HUES48 (cell line): ENCODE data around the gene LRP1-AS.

Source experiments
- H3K27ac ChIP-seq: one replicate; pipeline ENCODE4 v1.7.0; 2013; ENCODE audit warnings: low read depth, low read length, inconsistent platforms
- H3K27me3 ChIP-seq: 2 replicates; pipeline ENCODE4 v1.6.1; 2013; ENCODE audit warnings: mild to moderate bottlenecking, low read length; ENCODE audit not compliant: control insufficient read depth, insufficient read depth
- H3K36me3 ChIP-seq: 2 replicates; pipeline ENCODE4 v1.6.1; 2013; ENCODE audit warnings: low read length; ENCODE audit not compliant: control insufficient read depth, insufficient read depth
- H3K4me1 ChIP-seq: 2 replicates; pipeline ENCODE4 v1.6.1; 2013; ENCODE audit warnings: mild to moderate bottlenecking, low read length; ENCODE audit not compliant: control insufficient read depth, insufficient read depth
- H3K4me3 ChIP-seq: 2 replicates; pipeline ENCODE4 v1.5.1; 2013; ENCODE audit warnings: mild to moderate bottlenecking, low read depth, low read length
- H3K9ac ChIP-seq: 2 replicates; pipeline ENCODE4 v1.6.1; 2013; ENCODE audit warnings: mild to moderate bottlenecking, low read depth, low read length, moderate library complexity
- H3K9me3 ChIP-seq: 2 replicates; pipeline ENCODE4 v1.6.1; 2013; ENCODE audit warnings: low read length; ENCODE audit not compliant: control insufficient read depth, insufficient read depth

LRP1-AS gene

DNA sequence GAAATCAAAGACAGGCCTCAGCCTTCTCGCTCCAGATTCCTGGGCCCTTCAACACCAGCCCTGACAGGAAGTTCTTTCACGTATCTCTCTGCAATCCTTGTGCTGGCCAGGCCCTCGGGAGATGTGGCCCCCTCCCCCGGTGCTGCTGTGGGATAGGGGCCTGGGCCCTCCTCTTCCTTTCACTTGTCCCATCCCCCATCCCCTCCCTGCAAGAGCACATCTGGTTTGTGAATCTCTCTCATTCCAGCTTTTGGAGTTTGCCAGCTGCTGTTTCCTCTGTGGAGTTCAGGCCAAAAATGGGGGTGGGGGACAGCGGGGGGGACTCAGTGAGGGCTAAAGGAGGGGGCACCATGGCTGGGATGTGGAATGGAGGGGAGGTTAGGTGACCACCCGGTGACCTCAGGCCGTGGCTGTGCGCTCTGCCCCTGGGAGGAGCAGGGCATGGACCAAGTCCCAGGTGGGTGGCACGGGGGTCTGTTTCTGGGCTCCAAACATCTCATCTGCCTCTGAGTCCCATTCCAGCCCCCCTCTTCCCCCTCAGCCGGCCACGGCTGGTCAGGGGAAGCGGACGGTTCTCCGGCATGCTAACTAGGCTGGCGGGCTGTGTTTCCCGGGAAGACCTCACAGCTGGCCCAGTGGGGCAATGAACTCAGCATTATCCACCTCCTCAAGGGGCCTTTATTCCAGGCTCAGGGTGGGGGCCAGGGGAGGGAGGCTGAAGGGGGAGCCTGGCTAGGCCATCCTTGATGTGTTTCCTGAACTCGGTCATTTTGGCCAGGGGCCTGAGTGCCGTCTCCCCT, 11.7 kb downstream of the LRP1-AS start:
- H3K27ac ChIP-seq, result peak overlapping the region; percentile 90
- H3K9ac ChIP-seq, result no peak overlapping the region
- peaks cover 46% of the 10 kb centered on the region for H3K4me1 ChIP-seq
- H3K36me3 ChIP-seq, result peaks cover 27% of the 10 kb centered on the region
- H3K4me3 ChIP-seq, result peak overlapping the region; percentile 10; the same call in 1 of the 2 replicates
- no peaks in the 10 kb centered on the region for H3K27me3 ChIP-seq
- H3K9me3 ChIP-seq, result no peaks in the 10 kb centered on the region

DNA sequence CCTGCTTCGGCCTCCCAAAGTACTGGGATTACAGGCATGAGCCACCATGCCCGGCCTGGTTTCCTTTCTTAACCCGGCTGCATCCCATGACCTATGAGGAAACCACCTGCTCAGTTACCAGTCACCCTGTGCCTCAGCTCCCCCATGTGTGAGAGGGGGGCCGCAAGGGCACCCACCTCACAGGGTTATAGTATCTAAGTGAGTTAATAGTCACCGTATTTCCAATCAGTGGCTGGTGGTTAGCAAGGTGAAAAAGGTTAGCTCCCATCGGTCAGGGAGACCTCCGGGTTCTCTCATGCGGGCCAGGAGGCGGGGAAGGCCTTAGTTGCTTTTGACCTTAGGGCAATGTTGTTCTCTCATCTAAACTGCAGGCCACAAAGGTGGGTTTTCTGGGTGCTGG, 12.5 kb downstream of the LRP1-AS start:
- Histone ChIP-seq H3K27ac (peak overlapping the region; percentile 90), H3K4me1 (peaks cover 53% of the 10 kb centered on the region)

GRCh38 chr12:57133916-57134315, 13.5 kb downstream of the LRP1-AS start:
- peaks cover 9% of the 10 kb centered on the region for H3K36me3 ChIP-seq
- peak overlapping the region; percentile 60 for H3K27ac ChIP-seq
- peaks cover 55% of the 10 kb centered on the region for H3K4me1 ChIP-seq
- no peaks in the 10 kb centered on the region for H3K9me3 ChIP-seq
- H3K9ac ChIP-seq, result no peak overlapping the region
- H3K27me3 ChIP-seq, result no peaks in the 10 kb centered on the region
- no peak overlapping the region for H3K4me3 ChIP-seq

More for the DNA sequence above, 12.5 kb downstream of the LRP1-AS start:
- no peaks in the 10 kb centered on the region for H3K27me3 ChIP-seq
- no peaks in the 10 kb centered on the region for H3K9me3 ChIP-seq
- H3K4me3 ChIP-seq, result no peak overlapping the region
- no peak overlapping the region for H3K9ac ChIP-seq
- H3K36me3 ChIP-seq, result peaks cover 19% of the 10 kb centered on the region

GRCh38 chr12:57133013-57133569, 14.3 kb downstream of the LRP1-AS start:
- H3K27ac ChIP-seq, result peak overlapping the region; percentile 47
- peaks cover under 1% of the 10 kb centered on the region for H3K36me3 ChIP-seq
- H3K9ac ChIP-seq, result no peak overlapping the region
- H3K9me3 ChIP-seq, result no peaks in the 10 kb centered on the region
- peak overlapping the region; percentile 18; the same call in 1 of the 2 replicates for H3K4me3 ChIP-seq
- H3K27me3 ChIP-seq, result no peaks in the 10 kb centered on the region
- H3K4me1 ChIP-seq, result peaks cover 55% of the 10 kb centered on the region

DNA sequence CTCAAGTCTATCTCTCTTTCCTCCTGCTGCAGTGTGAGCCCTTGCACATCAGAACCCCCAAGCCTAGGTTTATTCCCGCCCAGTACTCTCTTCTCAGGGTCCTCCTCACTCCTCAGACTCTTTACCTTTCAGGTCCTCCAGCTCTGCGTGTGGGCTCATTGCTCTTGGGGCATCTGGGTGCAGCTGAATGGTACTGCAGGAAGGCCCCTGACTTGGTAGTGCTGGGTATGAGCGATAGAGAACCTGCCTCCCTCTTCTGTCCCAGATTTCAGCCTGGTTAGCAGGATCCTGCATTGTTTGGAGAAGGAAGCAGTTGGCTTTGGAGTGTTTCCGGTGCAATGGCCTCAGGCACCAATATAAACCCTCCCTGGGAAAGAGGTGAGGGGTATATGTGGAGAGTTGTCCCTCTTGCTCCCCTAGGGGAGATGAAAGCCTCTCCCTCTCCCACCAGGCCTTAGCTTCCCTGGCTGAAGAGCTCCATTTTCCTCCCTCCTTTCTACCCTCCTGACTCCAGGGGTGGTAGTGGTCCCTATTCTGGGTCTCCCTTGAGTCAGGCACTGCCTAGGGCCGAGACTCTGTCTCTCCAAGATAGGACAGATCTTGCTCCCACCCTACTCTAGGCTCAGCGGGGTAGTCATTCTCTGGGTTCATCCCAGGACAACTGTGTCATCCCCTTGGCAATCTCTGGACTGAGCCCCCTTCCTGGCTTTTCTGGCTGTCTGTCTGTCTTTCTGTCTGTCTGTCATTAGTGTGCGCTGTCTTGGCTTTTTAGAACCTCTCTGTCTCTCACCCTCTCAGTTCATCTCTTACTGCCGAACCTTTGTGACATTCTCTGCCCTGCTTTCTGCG, 15.3 kb downstream of the LRP1-AS start:
- Histone ChIP-seq H3K36me3 (no peaks in the 10 kb centered on the region), H3K9me3 (no peaks in the 10 kb centered on the region), H3K27me3 (no peaks in the 10 kb centered on the region), H3K4me3 (no peak overlapping the region), H3K27ac (peak overlapping the region; percentile 16), H3K4me1 (peaks cover 55% of the 10 kb centered on the region), H3K9ac (no peak overlapping the region)

GRCh38 chr12:57130941-57131340, 16.5 kb downstream of the LRP1-AS start:
- Histone ChIP-seq H3K9me3 (no peaks in the 10 kb centered on the region), H3K4me1 (peaks cover 62% of the 10 kb centered on the region), H3K9ac (no peak overlapping the region), H3K27ac (no peak overlapping the region), H3K27me3 (no peaks in the 10 kb centered on the region), H3K36me3 (no peaks in the 10 kb centered on the region), H3K4me3 (no peak overlapping the region)

GRCh38 chr12:57129889-57130288, 17.5 kb downstream of the LRP1-AS start:
- Histone ChIP-seq H3K9me3 (no peaks in the 10 kb centered on the region), H3K27ac (peak overlapping the region; percentile 94), H3K27me3 (no peaks in the 10 kb centered on the region), H3K9ac (peak overlapping the region; percentile 36; the same call in 1 of the 2 replicates), H3K4me3 (peak overlapping the region; percentile 91), H3K4me1 (peaks cover 52% of the 10 kb centered on the region), H3K36me3 (no peaks in the 10 kb centered on the region)

DNA sequence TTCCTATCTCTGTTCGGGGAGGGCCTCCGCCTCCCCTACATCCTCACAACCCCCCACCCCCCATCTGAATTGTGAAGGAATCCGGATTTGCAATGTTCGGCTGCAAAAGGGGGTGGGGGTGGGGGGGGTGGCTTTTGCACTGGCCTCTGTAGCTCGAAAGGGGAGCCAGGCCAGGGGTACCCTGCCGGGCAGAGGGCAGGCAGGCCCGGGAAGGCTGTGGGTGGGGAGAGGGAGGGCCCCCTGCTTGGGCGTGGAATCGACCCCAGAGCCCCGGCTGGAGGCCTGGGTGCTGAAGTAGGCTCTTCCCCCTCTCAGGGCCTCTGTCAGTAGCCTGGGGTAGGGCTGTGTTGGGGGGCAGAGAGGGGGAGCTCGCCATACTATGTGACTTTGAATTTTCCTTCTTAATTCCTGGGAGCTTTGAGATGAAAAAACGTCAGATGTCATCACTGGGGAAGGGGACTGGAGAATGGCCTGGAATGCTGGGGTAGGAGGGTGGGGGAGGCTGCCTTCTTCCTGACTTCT, 18.0 kb downstream of the LRP1-AS start:
- H3K4me1 ChIP-seq, result peaks cover 53% of the 10 kb centered on the region
- H3K9me3 ChIP-seq, result no peaks in the 10 kb centered on the region
- no peaks in the 10 kb centered on the region for H3K36me3 ChIP-seq
- H3K27ac ChIP-seq, result peak overlapping the region; percentile 94
- H3K9ac ChIP-seq, result peak overlapping the region; percentile 76
- H3K27me3 ChIP-seq, result no peaks in the 10 kb centered on the region
- peak overlapping the region; percentile 91 for H3K4me3 ChIP-seq

GRCh38 chr12:57128519-57129247, 18.7 kb downstream of the LRP1-AS start:
- peak overlapping the region; percentile 94 for H3K27ac ChIP-seq
- H3K4me3 ChIP-seq, result peak overlapping the region; percentile 91
- H3K9me3 ChIP-seq, result no peaks in the 10 kb centered on the region
- H3K36me3 ChIP-seq, result no peaks in the 10 kb centered on the region
- no peaks in the 10 kb centered on the region for H3K27me3 ChIP-seq
- H3K9ac ChIP-seq, result peak overlapping the region; percentile 76
- H3K4me1 ChIP-seq, result peaks cover 46% of the 10 kb centered on the region
